NCI-H2196 treated with DMSO at 0.1 percent for 48 hours (cell line): ENCODE measurements around the gene NTM.

Source experiments
- DNase-seq: peaks from one replicate; lab custom pipeline; 2025; ENCODE audit not compliant: unreplicated experiment; lab: John Stamatoyannopoulos, UW

Gene NTM

GRCh38 chr11:131809203-131809918, 438.9 kb downstream of the NTM start:
- no peak for DNase-seq

DNA sequence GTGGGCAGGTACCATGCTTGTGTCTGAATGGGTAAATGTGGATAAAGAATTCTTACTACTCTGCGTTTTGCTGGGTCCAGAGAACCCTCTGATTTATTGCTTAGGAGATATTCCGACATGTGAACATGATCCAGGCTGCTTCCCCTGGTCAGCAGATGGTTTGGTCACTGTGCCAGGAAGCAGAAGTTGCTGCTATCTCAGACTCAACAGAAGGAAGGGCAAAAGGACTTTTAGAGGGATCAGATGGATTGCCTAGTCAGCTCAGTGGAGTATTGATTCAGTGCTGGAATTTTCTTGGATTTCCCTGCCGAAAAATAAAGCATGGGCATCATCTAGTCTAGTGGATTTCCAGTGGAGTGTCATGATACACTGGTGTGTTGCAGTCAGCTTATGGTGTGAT, 440.1 kb downstream of the NTM start:
- no peak for DNase-seq

DNA sequence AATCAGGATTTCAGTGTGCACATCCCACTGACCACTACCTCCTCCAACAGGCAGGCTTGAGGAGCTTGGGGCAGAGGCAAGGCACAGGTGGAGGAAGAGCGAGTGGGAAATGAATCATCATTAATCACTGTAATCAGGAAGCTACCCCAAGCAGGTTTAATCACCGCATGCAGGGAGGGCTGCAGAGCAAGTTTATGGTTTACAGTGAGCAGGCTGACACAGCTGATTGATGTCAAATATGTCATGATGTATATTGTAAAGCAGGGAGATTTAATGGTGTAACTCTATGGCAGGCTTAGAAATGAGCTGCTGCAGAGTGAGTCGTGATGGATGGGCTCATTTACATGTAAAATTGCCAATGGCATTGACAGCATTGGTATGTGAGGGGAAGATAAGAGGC, 441.0 kb downstream of the NTM start:
- no peak for DNase-seq

GRCh38 chr11:131814108-131814507, 443.7 kb downstream of the NTM start:
- DNase-seq = no peak

- DNase-seq = no peak
Measured at GRCh38 chr11:131815590-131815989, 445.2 kb downstream of the NTM start.

DNA sequence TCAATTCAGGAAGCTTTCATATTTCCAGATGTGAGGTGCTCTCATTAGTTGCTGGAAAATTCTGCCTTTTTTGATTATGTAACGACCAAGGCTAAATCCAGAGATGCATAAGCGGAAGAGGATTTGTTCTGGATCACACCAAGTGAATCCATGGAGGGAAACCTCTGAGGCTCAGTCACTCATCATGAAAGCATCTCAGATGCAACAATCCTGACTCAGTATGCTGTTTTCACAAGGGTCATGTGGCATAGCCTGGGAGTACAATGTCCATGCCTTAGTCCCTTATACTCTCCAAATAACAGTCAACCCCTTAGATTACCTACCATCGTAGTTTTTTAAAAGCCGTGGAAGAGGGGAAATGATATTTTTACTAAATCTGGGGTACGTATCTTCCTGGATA, 445.6 kb downstream of the NTM start:
- no peak for DNase-seq

DNA sequence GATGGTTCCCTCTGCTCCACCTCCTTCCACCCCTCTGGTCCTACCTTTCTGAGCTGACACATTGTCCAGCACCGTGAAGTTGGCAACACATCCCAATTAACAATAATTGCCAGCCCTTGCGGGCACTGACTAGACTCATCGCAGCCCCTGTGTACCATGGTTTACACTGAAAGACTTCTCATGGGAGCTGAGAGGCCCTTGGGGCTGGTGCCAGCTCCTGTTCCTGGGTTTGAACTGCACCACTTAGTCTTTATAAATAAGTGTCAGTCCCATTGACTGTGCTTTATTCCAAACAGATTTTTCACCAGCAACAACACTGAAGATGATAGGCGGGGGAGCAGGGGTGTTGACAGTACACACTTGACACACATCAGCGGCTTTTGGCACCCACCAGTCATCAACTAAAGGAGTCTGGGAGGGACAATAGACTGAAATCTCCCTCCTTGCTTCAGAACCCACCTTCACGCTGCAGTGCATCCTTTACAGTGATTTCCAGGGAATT, 447.3 kb downstream of the NTM start:
- no peak for DNase-seq

GRCh38 chr11:131819865-131820264, 449.4 kb downstream of the NTM start:
- no peak for DNase-seq

DNA sequence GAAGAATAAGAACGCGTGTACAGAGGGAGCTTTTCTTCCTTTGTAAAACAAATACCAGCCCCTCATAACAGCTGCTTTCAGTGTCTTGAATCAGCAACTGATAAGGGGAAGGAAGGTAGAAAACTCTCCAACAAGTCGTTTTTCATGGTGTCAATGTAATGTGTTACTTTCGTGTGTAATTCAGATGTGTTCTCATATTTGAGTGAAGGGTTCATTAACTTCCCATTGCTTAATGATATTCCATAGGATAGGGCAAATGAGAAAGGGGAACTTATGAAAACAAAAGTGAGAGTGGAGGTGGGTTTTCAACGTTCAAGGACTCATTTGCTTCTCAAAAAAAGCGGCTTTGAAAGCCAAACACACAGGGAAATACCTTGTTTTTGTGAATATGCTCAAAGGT, 452.1 kb downstream of the NTM start:
- no peak for DNase-seq

- DNase-seq = no peak
Measured at GRCh38 chr11:131823772-131824171, 453.4 kb downstream of the NTM start.

- no peak for DNase-seq
Measured at GRCh38 chr11:131824771-131825170, 454.4 kb downstream of the NTM start.

GRCh38 chr11:131827430-131827829, 457.0 kb downstream of the NTM start:
- DNase-seq = no peak

DNA sequence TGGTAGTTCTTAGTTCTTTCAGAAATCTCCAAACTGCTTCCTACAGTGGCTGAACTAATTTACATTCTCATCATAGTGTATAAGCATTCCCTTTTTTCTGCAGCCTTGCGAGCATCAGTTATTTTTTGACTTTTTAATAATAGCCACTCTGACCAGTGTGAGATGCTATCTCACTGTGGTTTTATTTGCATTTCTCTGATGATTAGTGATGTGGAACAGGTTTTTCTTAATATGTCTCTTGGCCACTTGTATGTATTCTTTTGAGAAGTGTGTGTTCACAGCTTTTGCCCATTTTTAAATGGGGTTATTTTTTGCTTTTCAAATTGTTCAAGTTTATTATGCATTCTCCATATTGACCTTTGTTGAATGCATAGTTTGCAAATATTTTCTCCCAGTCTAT, 459.3 kb downstream of the NTM start:
- no peak for DNase-seq

DNA sequence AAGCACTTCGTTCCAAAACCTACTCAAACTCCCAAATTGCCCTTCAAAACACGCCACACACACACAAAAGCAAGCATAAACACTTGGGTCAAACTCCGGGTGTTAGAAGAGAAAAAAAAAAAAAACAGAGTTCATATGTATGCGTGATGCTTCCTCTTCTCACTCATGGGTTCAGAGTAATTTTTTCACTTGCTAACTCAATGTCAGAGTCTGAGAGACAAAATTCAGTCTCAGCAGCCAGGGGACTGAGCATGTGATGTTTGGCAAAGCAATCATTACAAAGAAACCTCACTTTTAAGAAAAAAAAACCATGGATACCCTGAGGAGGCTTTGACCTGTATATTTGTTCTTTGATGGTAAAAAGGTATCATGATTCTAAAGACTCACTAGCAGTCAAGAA, 461.7 kb downstream of the NTM start:
- no peak for DNase-seq

DNA sequence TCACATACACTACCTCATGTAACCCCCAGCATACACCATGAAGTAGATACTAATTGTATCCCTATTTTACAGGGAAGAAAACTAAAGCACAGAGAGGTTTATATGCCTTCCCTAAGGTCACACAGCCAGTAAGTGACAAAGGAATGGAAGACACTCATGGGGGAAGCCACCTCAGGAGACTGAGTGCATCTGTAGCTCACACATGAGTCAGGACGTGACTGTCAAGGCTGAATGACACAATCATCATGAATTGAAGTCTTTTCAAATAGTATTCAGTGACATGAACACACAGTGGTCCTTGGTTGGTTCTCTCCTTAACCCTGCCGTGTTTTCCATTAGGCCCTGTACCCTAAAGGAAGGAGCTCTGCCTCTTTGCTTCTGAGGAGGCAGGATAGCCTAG, 463.0 kb downstream of the NTM start:
- DNase-seq = no peak

DNA sequence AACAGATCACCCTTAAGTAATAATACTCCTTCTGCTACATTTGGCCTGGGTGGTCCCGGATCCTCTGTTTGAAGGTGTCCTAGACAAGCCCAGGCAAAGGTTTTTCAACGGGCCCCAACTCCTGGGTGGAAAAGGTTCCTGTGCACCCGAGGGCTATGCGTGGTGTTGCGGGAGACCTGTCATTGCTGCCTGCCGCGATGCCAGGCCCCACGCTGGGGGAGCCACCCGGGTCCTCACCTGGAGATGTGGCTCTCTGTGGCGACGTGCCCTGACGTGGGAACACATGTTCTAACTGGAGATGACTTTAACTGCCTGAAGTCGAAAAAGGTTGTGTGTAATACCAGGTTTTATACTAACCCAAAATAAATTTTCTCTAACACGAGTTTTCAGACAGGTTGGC, 467.1 kb downstream of the NTM start:
- no peak for DNase-seq

GRCh38 chr11:131838016-131838415, 467.6 kb downstream of the NTM start:
- DNase-seq = no peak

DNA sequence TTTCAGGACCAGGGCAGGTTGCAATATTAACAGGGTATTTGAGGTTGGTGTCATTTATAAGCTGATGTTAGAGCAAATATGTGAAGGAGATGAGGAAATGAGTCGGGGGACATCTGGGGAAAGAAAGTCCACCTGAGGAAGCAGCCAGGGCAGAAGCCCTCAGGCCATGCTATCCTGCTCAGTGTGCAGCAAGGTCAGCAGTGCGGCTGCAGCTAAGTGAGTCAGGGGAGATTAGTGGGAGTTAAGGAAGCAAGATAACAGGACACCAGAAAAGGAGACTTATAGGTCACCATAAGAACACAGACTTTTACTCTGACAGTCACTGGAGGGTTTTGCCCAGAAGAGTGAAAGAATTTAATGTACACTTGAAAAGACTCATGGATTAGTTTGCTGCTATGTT, 468.9 kb downstream of the NTM start:
- no peak for DNase-seq

DNA sequence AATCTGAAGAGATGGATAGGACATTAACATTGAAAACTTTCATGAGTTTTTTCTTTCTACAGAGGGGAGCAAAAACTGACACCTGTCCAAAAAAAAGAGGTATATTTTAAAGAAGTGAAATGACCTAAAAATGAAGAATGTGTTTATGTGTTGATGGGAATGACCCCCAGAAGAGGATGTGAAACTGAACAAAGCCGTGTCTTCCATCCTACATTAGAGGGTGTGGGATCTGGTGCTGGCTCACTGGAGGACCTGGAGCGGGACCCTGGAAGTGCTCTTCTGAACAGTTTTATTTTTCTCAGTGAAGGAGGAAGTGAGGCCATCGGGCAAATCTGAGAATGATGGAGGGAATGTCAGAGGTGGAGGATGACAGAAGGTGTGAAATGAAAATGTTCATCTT, 470.1 kb downstream of the NTM start:
- DNase-seq = no peak

DNA sequence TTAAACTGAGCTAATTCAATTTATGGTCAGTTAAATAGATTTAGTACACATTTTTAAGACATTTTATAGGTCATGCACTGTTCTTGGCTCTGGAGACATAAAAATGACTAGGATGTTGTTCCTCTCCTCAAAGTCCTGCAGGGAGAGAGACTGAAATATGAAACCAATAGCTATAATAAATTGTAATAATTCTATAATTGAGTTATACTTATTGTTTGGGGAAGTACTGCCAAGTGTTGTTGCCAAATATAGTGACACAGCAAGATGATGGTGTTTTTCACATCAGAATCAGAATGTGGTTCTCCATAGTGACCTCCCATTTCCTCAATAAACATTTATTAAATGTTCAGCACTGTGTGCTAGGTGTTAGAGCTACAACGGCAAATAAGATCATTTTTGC, 470.6 kb downstream of the NTM start:
- no peak for DNase-seq

- no peak for DNase-seq
Measured at GRCh38 chr11:131841925-131842635, 471.7 kb downstream of the NTM start.

GRCh38 chr11:131845255-131845654, 474.8 kb downstream of the NTM start:
- DNase-seq = no peak

DNA sequence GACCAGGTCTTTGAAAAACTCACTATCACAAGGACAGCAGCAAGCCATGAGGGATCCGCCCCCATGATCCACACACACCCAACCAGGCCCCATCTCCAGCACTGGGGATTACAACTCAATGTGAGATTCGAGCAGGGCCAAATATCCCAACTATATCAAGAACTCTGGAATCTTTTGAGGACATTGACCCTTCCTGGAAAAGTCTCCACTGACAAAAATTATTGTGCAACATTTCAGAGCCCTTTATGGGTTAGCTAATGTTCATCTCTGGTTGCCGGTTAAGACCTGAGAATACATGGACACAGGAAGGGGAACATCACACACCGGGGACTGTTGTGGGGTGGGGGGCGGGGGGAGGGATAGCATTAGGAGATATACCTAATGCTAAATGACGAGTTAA, 479.1 kb downstream of the NTM start:
- no peak for DNase-seq
